Subcutaneous adipose tissue (tissue), 4 donors: ENCODE data around the gene RAMACL. TPM values are rescaled to one million over a fixed set of nuclear protein-coding genes. Genes with fewer than 3 reads are reported as not detected.

Experiments used
- CTCF ChIP-seq: fragments of 450-650 bp; IDR thresholded peaks from one replicate; pipeline ENCODE4 v1.5.1; 2016; ENCODE audit warnings: low read depth, mild to moderate bottlenecking, control low read depth, antibody characterized with exemption, moderate library complexity
- total RNA-seq, 4 donors: library from RNA; depleted of rRNA; stranded (reverse); fragments of >200 nt; gene quantifications; one replicate each; pipeline ENCODE4 v1.1.0, GENCODE V29; 2016

RAMACL gene
- total RNA-seq, 4 donors from 2014 or later: 8.8 to 13.2 (median 11.1) TPM

GRCh38 chr6:166627875-166628801, 41.7 kb upstream of the RAMACL start:
- no peak for TF ChIP-seq CTCF

- no peak for TF ChIP-seq CTCF
Measured at GRCh38 chr6:166627033-166627874, 40.8 kb upstream of the RAMACL start, which contains the start of gene RPS6KA2. Gene RPS6KA2, minus strand, starts transcription at chr6:166627251. Its CDS starts 232 bp downstream, at chr6:166627019.

GRCh38 chr6:166626177-166627032, 39.9 kb upstream of the RAMACL start:
- no peak for TF ChIP-seq CTCF

- TF ChIP-seq CTCF: no peak
Measured at GRCh38 chr6:166625356-166625755, 38.9 kb upstream of the RAMACL start.

- TF ChIP-seq CTCF: no peak
Measured at GRCh38 chr6:166624275-166624674, 37.8 kb upstream of the RAMACL start.

- TF ChIP-seq CTCF: no peak
Measured at GRCh38 chr6:166623318-166623717, 36.8 kb upstream of the RAMACL start.
